HepG2 (cell line): ENCODE results near the gene MYLK. TPM values are rescaled to one million over a fixed set of nuclear protein-coding genes. Genes with fewer than 3 reads are reported as not detected.

Experiments
- ATAC-seq: fragments of 200-7000 bp; cut with Tn5 transposase; 3 replicates; pipeline ENCODE4 v1.9.1; 2020; ENCODE audit warnings: mild to moderate bottlenecking, moderate library complexity
- BruUV-seq: library from RNA; stranded (reverse); fragments of 400-500 nt; replicated peaks from 2 replicates; lab custom pipeline; 2021; lab: Mats Ljungman, UMichigan
- CTCF ChIA-PET: fragments of 300-600 bp; formaldehyde crosslinking; extraction: SDS; loops from one replicate; lab custom pipeline; 2021; ENCODE audit warnings: low total read pairs, inconsistent platforms, low intra/inter-chr PET ratio; lab: Yijun Ruan, JAX
- POLR2A ChIA-PET: fragments of 350-600 bp; sonication (Branson Sonifier 250); formaldehyde crosslinking; loops from one replicate; lab custom pipeline; 2020; ENCODE audit warnings: antibody characterized with exemption, inconsistent platforms; lab: Yijun Ruan, JAX
- DNase-seq: peaks from one replicate; pipeline ENCODE4 v3.0.0-alpha.2; 2015; ENCODE audit warnings: low spot score
- FAIRE-seq: peaks from 3 replicates; lab custom pipeline; 2011; peaks lifted over from hg19 to GRCh38; lab: Jason Lieb, UNC
- H2AFZ ChIP-seq: one replicate; pipeline ENCODE4 v1.6.1; 2011; ENCODE audit warnings: low read length, inconsistent platforms
- H3K27ac ChIP-seq: fragments of 300-600 bp; 3 replicates; pipeline ENCODE4 v1.8.0; 2011; ENCODE audit warnings: mixed run types, mild to moderate bottlenecking, mixed read lengths, low read length, inconsistent platforms; ENCODE audit not compliant: insufficient read depth; ENCODE audit errors: extremely low read length
- H3K27me3 ChIP-seq, 2 experiments: fragments of 200-600 bp in 1 of 2; 2 replicates in 1 of 2; 3 replicates in 1 of 2; pipeline versions ENCODE4 v1.6.0 to v1.8.0; 2011; ENCODE audit warnings: low read length in 2 of 2, mild to moderate bottlenecking in 2 of 2, moderate library complexity in 2 of 2, inconsistent platforms in 1 of 2; ENCODE audit not compliant: insufficient read depth in 2 of 2, control insufficient read depth in 1 of 2
- H3K36me3 ChIP-seq, 2 experiments: fragments of 200-600 bp in 1 of 2; replicated peaks in 1 of 2; 2 replicates in 1 of 2; 3 replicates in 1 of 2; pipeline versions ENCODE4 v1.5.1 to v1.8.0; 2011; ENCODE audit warnings: low read length in 2 of 2, inconsistent platforms in 1 of 2; ENCODE audit not compliant: insufficient read depth in 2 of 2, control insufficient read depth in 1 of 2
- H3K4me1 ChIP-seq: 2 replicates; pipeline ENCODE4 v1.5.1; 2012; ENCODE audit warnings: low read length, inconsistent platforms; ENCODE audit not compliant: insufficient read depth
- H3K4me2 ChIP-seq: 2 replicates; pipeline ENCODE4 v1.6.0; 2011; ENCODE audit warnings: low read depth, low read length, inconsistent platforms
- H3K4me3 ChIP-seq, 3 experiments: fragments of 200-600 bp in 1 of 3; sonication (generic), shearing (Covaris generic) in 1 of 3; replicated peaks in 1 of 3; 2 replicates each; pipeline ENCODE4 v1.5.1; 2011 to 2016; ENCODE audit warnings: low read length in 3 of 3, inconsistent platforms in 2 of 3, low read depth in 2 of 3, mild to moderate bottlenecking in 2 of 3, control low read depth in 1 of 3, mixed read lengths in 1 of 3; ENCODE audit not compliant: insufficient read depth in 1 of 3
- H3K79me2 ChIP-seq: one replicate; pipeline ENCODE4 v1.6.1; 2011; ENCODE audit warnings: low read length, inconsistent platforms; ENCODE audit not compliant: insufficient read depth
- H3K9ac ChIP-seq: 2 replicates; pipeline ENCODE4 v1.6.0; 2011; ENCODE audit warnings: mild to moderate bottlenecking, low read depth, low read length, inconsistent platforms; ENCODE audit not compliant: insufficient read depth
- H3K9me3 ChIP-seq: 2 replicates; pipeline ENCODE4 v1.5.1; 2012; ENCODE audit warnings: mild to moderate bottlenecking, low read length
- H4K20me1 ChIP-seq: 2 replicates; pipeline ENCODE4 v1.6.0; 2011; ENCODE audit warnings: inconsistent platforms, mild to moderate bottlenecking, low read length, moderate library complexity; ENCODE audit not compliant: insufficient read depth
- NCOA2 ChIP-seq: sonication (generic); formaldehyde crosslinking; IDR thresholded peaks from 2 replicates; pipeline ENCODE4 v1.8.0; 2022; ENCODE audit warnings: inconsistent platforms
- ZMYM3 ChIP-seq: sonication (generic); formaldehyde crosslinking; IDR thresholded peaks from 2 replicates; pipeline ENCODE4 v1.5.1; 2020; ENCODE audit warnings: mild to moderate bottlenecking, missing genetic modification reagents
- ZNF232 ChIP-seq: sonication (generic); formaldehyde crosslinking; IDR thresholded peaks from 2 replicates; pipeline ENCODE4 v1.4.0; 2020; ENCODE audit warnings: missing genetic modification reagents, borderline replicate concordance
- ZNF629 ChIP-seq: sonication (generic); formaldehyde crosslinking; conservative IDR thresholded peaks from 2 replicates; pipeline ENCODE4 v1.5.0; 2020; ENCODE audit warnings: missing genetic modification reagents
- WGBS: methylation state at CpG from one replicate; pipeline ENCODE4 v1.1.6; 2017; ENCODE audit warnings: low lambda C conversion rate; 5-methylcytosine and 5-hydroxymethylcytosine counted together
- in situ Hi-C: cut with HindIII; loops from 2 replicates; pipeline ENCODE4 v1.10.0; 2017; ENCODE audit warnings: low pct_unique_long_range_greater_than_20kb; ENCODE audit not compliant: extremely low pct_ligation_motif_present
- intact Hi-C: fragments of 100-400 bp; cut with micrococcal nuclease; formaldehyde crosslinking; loops from one replicate; pipeline ENCODE4 v1.10.0; 2022; ENCODE audit not compliant: unreplicated experiment
- polyA plus RNA-seq, 8 experiments: library from polyadenylated mRNA; depleted of rRNA in 3 of 8; stranded (reverse) in 7 of 8; unstranded in 1 of 8; fragments of >200 nt; fragmentation: Illumina TruSeq in 4 of 8; extraction: Trizol in 4 of 8; gene quantifications; 2 replicates each; pipeline versions ENCODE4 v1.2.1 to v1.2.3, GENCODE V29; 2011 to 2016; ENCODE audit warnings: low read depth in 4 of 8, missing spikeins in 1 of 8, mixed read lengths in 1 of 8; ENCODE audit not compliant: insufficient read depth in 1 of 8
- total RNA-seq, 5 experiments: library from RNA; depleted of rRNA; stranded (reverse); fragments of >200 nt; fragmentation: Illumina TruSeq; extraction: Trizol; gene quantifications; 2 replicates each; pipeline ENCODE4 v1.2.3, GENCODE V29; 2016; ENCODE audit warnings: low read depth in 1 of 5
- TF ChIP-seq, protein P1 (sequence below): sonication (generic); formaldehyde crosslinking; IDR thresholded peaks from 2 replicates; pipeline ENCODE4 v1.4.0; 2020; ENCODE audit warnings: missing genetic modification reagents, borderline replicate concordance
- TF ChIP-seq, protein P2 (sequence below): fragments of 450-650 bp; IDR thresholded peaks from 2 replicates; pipeline ENCODE4 v1.6.1; 2016

Gene MYLK
- total and polyA plus RNA-seq, 2 of the 13 experiments (the other 11 are each of a cell fraction or from before 2014, with no cell fraction given) = 10.6 to 34.9 TPM

DNA sequence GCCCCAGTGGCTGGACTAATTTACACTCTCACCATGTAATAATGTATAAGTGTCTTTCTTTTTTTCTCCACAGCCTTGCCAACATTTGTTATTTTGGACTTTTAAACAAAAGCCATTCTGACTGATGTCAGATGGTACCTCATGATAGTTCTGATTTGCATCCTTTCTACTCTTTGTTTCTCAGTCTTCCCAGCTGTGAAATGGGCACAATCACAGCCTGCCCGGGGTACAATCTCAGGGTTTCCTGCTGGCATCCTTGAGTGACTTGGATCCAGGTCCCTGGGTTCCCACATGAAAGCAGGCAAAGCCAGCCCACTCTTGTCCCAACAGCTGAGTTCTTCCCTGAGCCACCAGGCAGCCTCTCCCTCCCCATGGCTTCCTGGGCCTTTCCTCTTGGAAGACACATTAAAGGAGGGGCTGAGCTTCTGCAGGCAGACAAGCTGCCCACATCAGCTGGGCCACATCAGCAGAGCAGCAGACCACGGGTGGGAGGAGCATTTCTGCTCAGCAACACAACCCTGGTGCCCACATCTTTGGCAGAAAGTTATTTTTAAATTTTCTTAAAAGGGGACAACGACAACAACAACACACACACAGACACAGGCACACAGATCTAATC is 82.0 kb downstream of the MYLK start:
- Histone ChIP-seq H2AFZ (no peak overlapping the region), H3K9ac (no peak overlapping the region), H4K20me1 (no peaks in the 10 kb centered on the region), H3K9me3 (no peaks in the 10 kb centered on the region), H3K4me3 (no peak overlapping the region), H3K4me2 (no peak overlapping the region), H3K36me3 (no peaks in the 10 kb centered on the region), H3K27ac (no peak overlapping the region), H3K4me1 (peaks cover 45% of the 10 kb centered on the region), H3K27me3 (no peaks in the 10 kb centered on the region), H3K79me2 (peaks cover 17% of the 10 kb centered on the region)
- POLR2A ChIA-PET = no interaction called here
- no TSS peak for BruUV-seq
- in situ Hi-C loops = loop anchor here (5.0 kb wide), 1 partner anchor 45 kb away; no protein-coding TSS in a partner anchor
- intact Hi-C loops = no loop called here
- CTCF ChIA-PET = no interaction called here
- no peak for FAIRE-seq
- TF ChIP-seq ZNF629 = peak; percentile 94
- TF ChIP-seq ZMYM3 (CRISPR knock-in tag) = peak; percentile 48; the same call in 1 of the 2 replicates
- TF ChIP-seq, protein P1, sequence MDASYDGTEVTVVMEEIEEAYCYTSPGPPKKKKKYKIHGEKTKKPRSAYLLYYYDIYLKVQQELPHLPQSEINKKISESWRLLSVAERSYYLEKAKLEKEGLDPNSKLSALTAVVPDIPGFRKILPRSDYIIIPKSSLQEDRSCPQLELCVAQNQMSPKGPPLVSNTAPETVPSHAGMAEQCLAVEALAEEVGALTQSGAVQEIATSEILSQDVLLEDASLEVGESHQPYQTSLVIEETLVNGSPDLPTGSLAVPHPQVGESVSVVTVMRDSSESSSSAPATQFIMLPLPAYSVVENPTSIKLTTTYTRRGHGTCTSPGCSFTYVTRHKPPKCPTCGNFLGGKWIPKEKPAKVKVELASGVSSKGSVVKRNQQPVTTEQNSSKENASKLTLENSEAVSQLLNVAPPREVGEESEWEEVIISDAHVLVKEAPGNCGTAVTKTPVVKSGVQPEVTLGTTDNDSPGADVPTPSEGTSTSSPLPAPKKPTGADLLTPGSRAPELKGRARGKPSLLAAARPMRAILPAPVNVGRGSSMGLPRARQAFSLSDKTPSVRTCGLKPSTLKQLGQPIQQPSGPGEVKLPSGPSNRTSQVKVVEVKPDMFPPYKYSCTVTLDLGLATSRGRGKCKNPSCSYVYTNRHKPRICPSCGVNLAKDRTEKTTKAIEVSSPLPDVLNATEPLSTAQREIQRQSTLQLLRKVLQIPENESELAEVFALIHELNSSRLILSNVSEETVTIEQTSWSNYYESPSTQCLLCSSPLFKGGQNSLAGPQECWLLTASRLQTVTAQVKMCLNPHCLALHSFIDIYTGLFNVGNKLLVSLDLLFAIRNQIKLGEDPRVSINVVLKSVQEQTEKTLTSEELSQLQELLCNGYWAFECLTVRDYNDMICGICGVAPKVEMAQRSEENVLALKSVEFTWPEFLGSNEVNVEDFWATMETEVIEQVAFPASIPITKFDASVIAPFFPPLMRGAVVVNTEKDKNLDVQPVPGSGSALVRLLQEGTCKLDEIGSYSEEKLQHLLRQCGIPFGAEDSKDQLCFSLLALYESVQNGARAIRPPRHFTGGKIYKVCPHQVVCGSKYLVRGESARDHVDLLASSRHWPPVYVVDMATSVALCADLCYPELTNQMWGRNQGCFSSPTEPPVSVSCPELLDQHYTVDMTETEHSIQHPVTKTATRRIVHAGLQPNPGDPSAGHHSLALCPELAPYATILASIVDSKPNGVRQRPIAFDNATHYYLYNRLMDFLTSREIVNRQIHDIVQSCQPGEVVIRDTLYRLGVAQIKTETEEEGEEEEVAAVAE = no peak
- no peak for ATAC-seq
- 88% methylated on average over 3 of the region's 3 CpGs for WGBS
- no peak for DNase-seq

DNA sequence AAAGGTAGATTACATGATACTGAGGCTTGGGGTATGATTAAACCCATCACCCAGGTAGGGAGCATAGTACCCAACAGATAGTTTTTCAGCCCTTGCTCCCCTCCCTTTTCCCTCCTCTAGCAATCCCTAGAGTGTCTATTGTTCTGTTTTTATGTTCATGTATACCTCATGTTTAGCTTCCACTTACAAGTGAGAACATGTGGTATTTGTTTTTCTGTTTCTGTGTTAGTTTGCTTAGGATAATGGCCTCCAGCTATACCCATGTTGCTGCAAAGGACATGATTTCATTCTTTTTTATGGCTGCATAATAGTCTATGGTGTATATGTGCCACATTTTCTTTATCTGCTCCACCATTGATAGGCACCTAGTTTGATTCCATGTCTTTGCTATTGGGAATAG is 82.7 kb downstream of the MYLK start:
- no TSS peak for BruUV-seq
- FAIRE-seq = no peak
- no peak for ATAC-seq
- ChIA-PET CTCF (no interaction called here), POLR2A (no interaction called here)
- intact Hi-C loops = no loop called here
- DNase-seq = no peak
- Histone ChIP-seq H3K4me1 (peaks cover 41% of the 10 kb centered on the region), H3K79me2 (peaks cover 23% of the 10 kb centered on the region), H2AFZ (no peak overlapping the region), H3K27me3 (no peaks in the 10 kb centered on the region), H3K4me3 (no peak overlapping the region), H3K27ac (no peak overlapping the region), H4K20me1 (no peaks in the 10 kb centered on the region), H3K9ac (no peak overlapping the region), H3K9me3 (no peaks in the 10 kb centered on the region)
- in situ Hi-C loops = loop anchor here (5.0 kb wide), 1 partner anchor 44 kb away; no protein-coding TSS in a partner anchor
- TF ChIP-seq NCOA2 (CRISPR knock-in tag) (no peak), ZNF232 (CRISPR knock-in tag) (no peak)
- TF ChIP-seq, protein P2, sequence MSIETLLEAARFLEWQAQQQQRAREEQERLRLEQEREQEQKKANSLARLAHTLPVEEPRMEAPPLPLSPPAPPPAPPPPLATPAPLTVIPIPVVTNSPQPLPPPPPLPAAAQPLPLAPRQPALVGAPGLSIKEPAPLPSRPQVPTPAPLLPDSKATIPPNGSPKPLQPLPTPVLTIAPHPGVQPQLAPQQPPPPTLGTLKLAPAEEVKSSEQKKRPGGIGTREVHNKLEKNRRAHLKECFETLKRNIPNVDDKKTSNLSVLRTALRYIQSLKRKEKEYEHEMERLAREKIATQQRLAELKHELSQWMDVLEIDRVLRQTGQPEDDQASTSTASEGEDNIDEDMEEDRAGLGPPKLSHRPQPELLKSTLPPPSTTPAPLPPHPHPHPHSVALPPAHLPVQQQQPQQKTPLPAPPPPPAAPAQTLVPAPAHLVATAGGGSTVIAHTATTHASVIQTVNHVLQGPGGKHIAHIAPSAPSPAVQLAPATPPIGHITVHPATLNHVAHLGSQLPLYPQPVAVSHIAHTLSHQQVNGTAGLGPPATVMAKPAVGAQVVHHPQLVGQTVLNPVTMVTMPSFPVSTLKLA = peak; percentile 52; the same call in 1 of the 2 replicates
- TF ChIP-seq, all 625 proteins: peak for 1
- no peak overlapping the region for H3K4me2 ChIP-seq
- H3K36me3 ChIP-seq = no peaks in the 10 kb centered on the region
